ENCODE results near the gene VPS26B. TPM values are rescaled to one million over a fixed set of nuclear protein-coding genes. Genes with fewer than 3 reads are reported as not detected.

VPS26B gene
- total RNA-seq, 2 experiments from 2014 or later: 75.8 to 76.3 TPM

- POLR2A ChIA-PET: interaction anchor here (0.7 to 1.1 kb wide), 2 partner anchors 12 to 16 kb away, joined by 3 read pairs; partner anchors contain the start of genes ACAD8 and THYN1
- ATAC-seq (ENCODE audit: low read depth): no peak
- H3K4me1 Mint-ChIP-seq: peaks cover 4% of the 10 kb centered on the region
- H3K36me3 Mint-ChIP-seq: peaks cover 10% of the 10 kb centered on the region
- H3K27ac Mint-ChIP-seq: peak overlapping the region; percentile 9
- H3K27me3 Mint-ChIP-seq: no peaks in the 10 kb centered on the region
- no peaks in the 10 kb centered on the region for H3K9me3 Mint-ChIP-seq
- no peak for DNase-seq
- H3K4me3 Mint-ChIP-seq: no peak overlapping the region
These were observed 13.1 kb downstream of the VPS26B start for GRCh38 chr11:134237557-134237922.

DNA sequence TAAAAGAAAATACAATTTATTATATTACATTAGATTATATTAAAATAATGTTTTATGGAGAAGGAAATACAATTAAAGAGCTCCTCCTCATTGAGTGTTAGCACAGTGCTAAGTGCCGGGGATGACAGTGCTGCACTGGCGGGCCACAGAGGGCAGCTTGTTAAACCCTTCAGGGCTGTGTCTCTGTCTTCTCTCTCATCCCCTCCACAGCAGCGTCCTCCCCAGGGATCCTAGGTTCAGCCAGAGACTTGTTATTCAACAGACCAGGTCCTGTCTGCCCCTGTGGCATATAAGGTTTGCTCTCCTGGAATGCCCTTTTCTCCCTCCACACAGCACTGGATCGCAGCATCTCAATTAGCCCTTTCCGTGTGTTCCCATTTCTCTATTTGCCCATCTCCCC lies 14.5 kb downstream of the VPS26B start:
- ATAC-seq (ENCODE audit: low read depth) (no peak), DNase-seq (no peak)
- Mint-ChIP-seq H3K27me3 (no peaks in the 10 kb centered on the region), H3K4me3 (no peak overlapping the region), H3K9me3 (no peaks in the 10 kb centered on the region), H3K4me1 (no peaks in the 10 kb centered on the region), H3K36me3 (peaks cover 9% of the 10 kb centered on the region), H3K27ac (no peak overlapping the region)
- POLR2A ChIA-PET: interaction anchor here (1.1 to 1.5 kb wide), 2 partner anchors 10 to 13 kb away, joined by 3 read pairs; no protein-coding TSS in a partner anchor

DNA sequence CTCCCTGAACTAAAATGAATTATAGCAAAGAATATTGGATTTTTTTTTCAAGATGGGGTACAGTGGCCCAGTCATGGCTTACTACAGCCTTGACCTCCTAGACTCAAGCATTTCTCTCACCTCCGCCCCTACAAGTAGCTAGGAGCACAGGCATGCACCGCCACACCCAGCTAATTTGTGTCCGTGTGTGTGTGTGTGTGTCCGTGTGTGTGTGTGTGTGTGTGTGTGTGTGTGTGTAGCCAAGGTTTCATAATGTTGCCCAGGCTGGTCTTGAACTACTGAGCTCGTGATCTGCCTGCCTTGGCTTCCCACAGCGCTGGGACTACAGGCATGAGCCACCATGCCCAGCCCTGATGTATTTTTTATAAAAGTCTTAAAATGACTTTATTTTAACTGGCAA lies 16.1 kb downstream of the VPS26B start:
- Mint-ChIP-seq H3K36me3 (peaks cover 11% of the 10 kb centered on the region), H3K4me3 (no peak overlapping the region), H3K27me3 (no peaks in the 10 kb centered on the region), H3K27ac (no peak overlapping the region), H3K9me3 (no peaks in the 10 kb centered on the region), H3K4me1 (peaks cover 3% of the 10 kb centered on the region)
- ATAC-seq (ENCODE audit: low read depth): no peak
- POLR2A ChIA-PET: no interaction called here
- no peak for DNase-seq

GRCh38 chr11:134242376-134242775 lies 17.9 kb downstream of the VPS26B start:
- peaks cover 3% of the 10 kb centered on the region for H3K4me1 Mint-ChIP-seq
- peaks cover 8% of the 10 kb centered on the region for H3K36me3 Mint-ChIP-seq
- H3K4me3 Mint-ChIP-seq: no peak overlapping the region
- no peaks in the 10 kb centered on the region for H3K9me3 Mint-ChIP-seq
- no peak overlapping the region for H3K27ac Mint-ChIP-seq
- ATAC-seq (ENCODE audit: low read depth) (no peak), DNase-seq (no peak)
- POLR2A ChIA-PET: no interaction called here
- H3K27me3 Mint-ChIP-seq: no peaks in the 10 kb centered on the region

GRCh38 chr11:134243913-134244312 lies 19.4 kb downstream of the VPS26B start:
- POLR2A ChIA-PET: interaction anchor here (1.4 kb wide), 1 partner anchor 19 kb away, joined by 7 read pairs; the partner anchor contains the start of genes NCAPD3 and VPS26B

DNA sequence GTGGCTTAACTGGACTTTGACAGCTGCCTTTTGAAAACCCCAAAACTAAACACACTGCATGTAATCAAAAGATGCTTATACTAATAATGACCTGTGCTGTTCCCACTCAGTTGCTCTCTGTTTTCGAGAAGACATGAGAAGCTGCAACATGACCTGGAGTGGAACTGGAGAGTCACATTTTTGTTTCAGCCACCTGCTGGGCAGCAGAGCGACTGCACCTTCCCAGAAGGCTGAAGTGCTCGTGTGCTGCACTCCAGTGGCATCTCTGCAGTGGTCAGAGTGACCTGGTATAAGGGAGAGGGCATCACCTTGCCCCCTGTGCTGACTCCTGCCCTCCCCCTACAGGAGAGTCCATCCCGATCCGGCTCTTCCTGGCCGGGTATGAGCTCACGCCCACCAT lies 20.1 kb downstream of the VPS26B start:
- no peaks in the 10 kb centered on the region for H3K9me3 Mint-ChIP-seq
- no peak overlapping the region for H3K4me3 Mint-ChIP-seq
- peaks cover 8% of the 10 kb centered on the region for H3K36me3 Mint-ChIP-seq
- H3K4me1 Mint-ChIP-seq: peaks cover 6% of the 10 kb centered on the region
- POLR2A ChIA-PET: interaction anchor here (1.4 kb wide), 1 partner anchor 20 kb away, joined by 7 read pairs; the partner anchor contains the start of genes NCAPD3 and VPS26B
- DNase-seq (no peak), ATAC-seq (ENCODE audit: low read depth) (peak; percentile 57)
- peak overlapping the region; percentile 50 for H3K27ac Mint-ChIP-seq
- H3K27me3 Mint-ChIP-seq: no peaks in the 10 kb centered on the region

More at GRCh38 chr11:134243913-134244312, 19.4 kb downstream of the VPS26B start:
- DNase-seq (no peak), ATAC-seq (ENCODE audit: low read depth) (no peak)
- H3K4me1 Mint-ChIP-seq: peaks cover 3% of the 10 kb centered on the region
- no peak overlapping the region for H3K4me3 Mint-ChIP-seq
- peaks cover 8% of the 10 kb centered on the region for H3K36me3 Mint-ChIP-seq
- no peak overlapping the region for H3K27ac Mint-ChIP-seq
- no peaks in the 10 kb centered on the region for H3K9me3 Mint-ChIP-seq
- no peaks in the 10 kb centered on the region for H3K27me3 Mint-ChIP-seq

- peaks cover 5% of the 10 kb centered on the region for H3K36me3 Mint-ChIP-seq
- DNase-seq (no peak), ATAC-seq (ENCODE audit: low read depth) (no peak)
- H3K9me3 Mint-ChIP-seq: no peaks in the 10 kb centered on the region
- H3K4me3 Mint-ChIP-seq: no peak overlapping the region
- H3K4me1 Mint-ChIP-seq: peaks cover 6% of the 10 kb centered on the region
- H3K27me3 Mint-ChIP-seq: no peaks in the 10 kb centered on the region
- POLR2A ChIA-PET: interaction anchor here (0.6 to 1.4 kb wide), 2 partner anchors 20 to 338 kb away, joined by 5 to 7 read pairs; partner anchors contain the start of genes NCAPD3 and VPS26B
- H3K27ac Mint-ChIP-seq: no peak overlapping the region
These were observed 21.0 kb downstream of the VPS26B start for GRCh38 chr11:134245434-134245833.

DNA sequence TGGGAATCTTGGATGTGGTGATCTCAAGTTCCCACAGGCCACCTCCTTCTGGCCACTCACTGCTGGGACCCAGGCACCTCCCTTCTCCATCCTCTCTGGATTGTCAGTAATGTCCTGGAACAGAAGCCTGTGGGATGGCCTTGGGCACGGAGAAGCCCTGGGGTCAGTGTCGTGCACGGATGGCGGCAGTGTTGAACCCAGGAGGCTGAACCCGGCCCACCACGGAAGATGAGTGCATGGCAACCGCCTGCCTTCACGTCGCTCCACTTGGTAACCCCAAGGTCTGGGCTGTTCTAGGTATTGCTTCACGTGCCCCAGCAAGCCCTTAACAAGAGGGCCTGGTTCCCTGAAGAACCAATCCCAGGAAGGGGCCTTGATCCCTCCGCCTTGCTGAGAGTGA lies 21.6 kb downstream of the VPS26B start:
- Mint-ChIP-seq H3K36me3 (peaks cover 5% of the 10 kb centered on the region), H3K4me1 (peaks cover 6% of the 10 kb centered on the region), H3K27me3 (no peaks in the 10 kb centered on the region), H3K4me3 (no peak overlapping the region), H3K27ac (no peak overlapping the region), H3K9me3 (no peaks in the 10 kb centered on the region)
- ATAC-seq (ENCODE audit: low read depth) (no peak), DNase-seq (no peak)
- POLR2A ChIA-PET: no interaction called here

DNA sequence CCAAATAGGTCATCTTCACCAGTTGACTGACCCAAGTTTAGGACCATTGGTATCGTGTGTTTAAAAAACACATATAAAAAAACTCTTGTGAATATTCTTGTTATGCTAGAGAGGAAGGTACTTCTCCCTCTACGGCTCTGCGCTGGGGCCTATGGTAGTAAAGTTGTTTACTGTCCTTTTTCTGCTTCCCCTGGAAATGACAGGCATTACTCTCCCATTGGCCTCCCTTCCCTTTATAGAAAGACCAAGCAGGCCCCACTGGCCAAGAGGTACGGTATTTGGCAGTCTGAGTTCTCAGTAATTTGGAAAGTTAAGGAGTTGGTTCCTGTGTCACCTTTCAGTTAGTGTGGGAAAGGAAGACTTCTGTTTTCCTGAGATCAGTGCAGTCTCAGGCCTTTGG lies 22.2 kb downstream of the VPS26B start:
- POLR2A ChIA-PET: no interaction called here
- H3K4me3 Mint-ChIP-seq: no peak overlapping the region

GRCh38 chr11:134248910-134249480 lies 24.5 kb downstream of the VPS26B start:
- Mint-ChIP-seq H3K9me3 (no peaks in the 10 kb centered on the region), H3K27ac (peak overlapping the region; percentile 62), H3K27me3 (no peaks in the 10 kb centered on the region), H3K36me3 (peaks cover 5% of the 10 kb centered on the region), H3K4me1 (peaks cover 18% of the 10 kb centered on the region), H3K4me3 (no peak overlapping the region)
- POLR2A ChIA-PET: no interaction called here
- DNase-seq (no peak), ATAC-seq (ENCODE audit: low read depth) (no peak)

More for the DNA sequence above, 22.2 kb downstream of the VPS26B start:
- ATAC-seq (ENCODE audit: low read depth): no peak
- Mint-ChIP-seq H3K4me1 (peaks cover 8% of the 10 kb centered on the region), H3K27me3 (no peaks in the 10 kb centered on the region), H3K36me3 (peaks cover 5% of the 10 kb centered on the region), H3K9me3 (no peaks in the 10 kb centered on the region), H3K27ac (no peak overlapping the region)
- no peak for DNase-seq

GRCh38 chr11:134250246-134250645 lies 25.8 kb downstream of the VPS26B start:
- H3K27me3 Mint-ChIP-seq: no peaks in the 10 kb centered on the region
- no peak for ATAC-seq (ENCODE audit: low read depth)
- H3K9me3 Mint-ChIP-seq: no peaks in the 10 kb centered on the region
- peaks cover 3% of the 10 kb centered on the region for H3K36me3 Mint-ChIP-seq
- DNase-seq: no peak
- POLR2A ChIA-PET: interaction anchor here (1.9 to 2.2 kb wide), 2 partner anchors 24 to 26 kb away, joined by 4 to 12 read pairs; partner anchors contain the start of genes NCAPD3 and VPS26B
- H3K27ac Mint-ChIP-seq: no peak overlapping the region
- H3K4me3 Mint-ChIP-seq: no peak overlapping the region
- H3K4me1 Mint-ChIP-seq: peaks cover 26% of the 10 kb centered on the region

GRCh38 chr11:134250675-134251074 lies 26.2 kb downstream of the VPS26B start:
- H3K4me1 Mint-ChIP-seq: peaks cover 31% of the 10 kb centered on the region
- H3K36me3 Mint-ChIP-seq: peaks cover 3% of the 10 kb centered on the region
- no peak for ATAC-seq (ENCODE audit: low read depth)
- POLR2A ChIA-PET: interaction anchor here (0.9 to 2.2 kb wide), 4 partner anchors 11 to 26 kb away, joined by 3 to 12 read pairs (median 4); partner anchors contain the start of genes NCAPD3 and VPS26B
- H3K4me3 Mint-ChIP-seq: no peak overlapping the region
- no peaks in the 10 kb centered on the region for H3K27me3 Mint-ChIP-seq
- H3K9me3 Mint-ChIP-seq: no peaks in the 10 kb centered on the region
- no peak for DNase-seq
- no peak overlapping the region for H3K27ac Mint-ChIP-seq

GRCh38 chr11:134252346-134253187 lies 28.1 kb downstream of the VPS26B start:
- Mint-ChIP-seq H3K27ac (peak overlapping the region; percentile 83), H3K27me3 (no peaks in the 10 kb centered on the region), H3K9me3 (no peaks in the 10 kb centered on the region), H3K36me3 (peaks cover 3% of the 10 kb centered on the region), H3K4me1 (peaks cover 34% of the 10 kb centered on the region), H3K4me3 (peak overlapping the region; percentile 90)
- DNase-seq (peak; percentile 53), ATAC-seq (ENCODE audit: low read depth) (peak; percentile 30)
- POLR2A ChIA-PET: interaction anchor here (1.0 to 2.5 kb wide), 5 partner anchors 15 to 28 kb away, joined by 3 to 15 read pairs (median 5); partner anchors contain the start of genes GLB1L3 and VPS26B
